Mucosa of descending colon (tissue), 3 donors: ENCODE data around the gene TMEM181. TPM values are rescaled to one million over a fixed set of nuclear protein-coding genes. Genes with fewer than 3 reads are reported as not detected.
"Not testable (repeated sequence)": the region's sequence is repeated elsewhere in the genome, so short reads cannot be mapped to it uniquely, and the experiment has no call there.

Source experiments
- ATAC-seq: fragments of 200-7000 bp; cut with Tn5 transposase; one replicate; pipeline ENCODE4 v1.9.1; 2020; ENCODE audit warnings: mild to moderate bottlenecking, moderate library complexity
- DNase-seq, 3 donors: peaks; one replicate each; pipeline ENCODE4 v3.0.0-alpha.2; 2020
- H3K36me3 ChIP-seq: fragments of 200-600 bp; one replicate; pipeline ENCODE4 v1.8.0; 2021; ENCODE audit warnings: low read depth, mild to moderate bottlenecking
- H3K4me1 ChIP-seq: fragments of 200-600 bp; one replicate; pipeline ENCODE4 v1.8.0; 2021; ENCODE audit warnings: low read depth, mild to moderate bottlenecking
- H3K4me3 ChIP-seq: fragments of 200-600 bp; one replicate; pipeline ENCODE4 v1.8.0; 2021; ENCODE audit warnings: mild to moderate bottlenecking
- H3K9me3 ChIP-seq: fragments of 200-600 bp; one replicate; pipeline ENCODE4 v1.8.0; 2021; ENCODE audit warnings: mild to moderate bottlenecking
- intact Hi-C, 2 donors: fragments of 100-400 bp; cut with DNase I in 1 of 2; cut with micrococcal nuclease in 1 of 2; formaldehyde crosslinking; loops; one replicate each; pipeline versions ENCODE4 v1.11.0 to v1.11.1; 2022; cut with DNase I, micrococcal nuclease
- total RNA-seq, 3 donors: library from RNA; stranded (reverse); fragmentation: NEBNext Ultra II Directional in 2 of 3; extraction: Animal tissue kit (Norgen Biotek cat#: 25700) in 2 of 3; gene quantifications; one replicate each; pipeline versions ENCODE4 v1.2.1 to v1.2.4, GENCODE V29; 2021 to 2023
- TF ChIP-seq, protein P1 (sequence below): fragments of 200-600 bp; IDR thresholded peaks from one replicate; pipeline ENCODE4 v1.8.0; 2022; ENCODE audit warnings: antibody characterized with exemption, mild to moderate bottlenecking
- donor health status: DM: no; HTN: no; CAD: no; lungs with moderate emphysema.
- donor health status: DM: no; HTN: no; CAD: no.
- donor health status: DM: no; HTN: yes; CAD: no.

Gene TMEM181
- total RNA-seq, 3 donors from 2014 or later: 35.7 to 47.8 (median 39.4) TPM

DNA sequence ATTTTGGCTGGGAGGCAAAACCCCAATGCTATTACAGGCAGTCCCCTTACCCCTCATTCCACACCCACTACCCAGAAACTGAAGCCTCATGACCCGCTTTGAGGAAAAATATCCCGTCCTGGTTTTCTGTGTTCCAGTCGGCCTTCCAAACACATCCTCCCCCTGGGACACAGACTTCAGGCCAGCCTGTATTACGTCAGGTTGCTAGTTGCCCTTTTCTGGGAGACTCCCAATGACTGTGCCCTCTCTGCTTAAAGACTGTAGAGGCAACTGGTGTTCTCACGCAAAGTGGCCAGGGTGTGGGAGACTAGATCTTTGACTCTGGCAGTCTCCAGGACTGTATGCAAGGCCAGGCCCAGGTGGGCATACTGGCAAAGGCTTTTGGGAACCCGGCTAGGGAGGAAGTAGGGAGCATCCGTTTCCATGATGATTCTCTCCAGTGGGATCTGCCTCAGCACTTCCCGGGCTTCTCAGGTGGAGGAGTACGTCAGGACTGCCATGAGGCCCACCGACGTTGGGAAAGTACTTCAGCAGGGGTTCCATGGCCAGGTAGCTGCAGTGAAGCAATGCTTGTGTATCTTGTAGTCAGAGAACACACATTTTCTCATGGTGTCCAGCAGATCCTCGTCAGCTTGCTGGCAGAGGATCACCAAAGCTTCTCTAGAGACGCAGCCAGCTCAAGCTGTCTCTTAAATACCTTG, 49.7 kb downstream of the TMEM181 start:
- no peaks in the 10 kb centered on the region for H3K36me3 ChIP-seq
- no peak for ATAC-seq
- TF ChIP-seq, protein P1, sequence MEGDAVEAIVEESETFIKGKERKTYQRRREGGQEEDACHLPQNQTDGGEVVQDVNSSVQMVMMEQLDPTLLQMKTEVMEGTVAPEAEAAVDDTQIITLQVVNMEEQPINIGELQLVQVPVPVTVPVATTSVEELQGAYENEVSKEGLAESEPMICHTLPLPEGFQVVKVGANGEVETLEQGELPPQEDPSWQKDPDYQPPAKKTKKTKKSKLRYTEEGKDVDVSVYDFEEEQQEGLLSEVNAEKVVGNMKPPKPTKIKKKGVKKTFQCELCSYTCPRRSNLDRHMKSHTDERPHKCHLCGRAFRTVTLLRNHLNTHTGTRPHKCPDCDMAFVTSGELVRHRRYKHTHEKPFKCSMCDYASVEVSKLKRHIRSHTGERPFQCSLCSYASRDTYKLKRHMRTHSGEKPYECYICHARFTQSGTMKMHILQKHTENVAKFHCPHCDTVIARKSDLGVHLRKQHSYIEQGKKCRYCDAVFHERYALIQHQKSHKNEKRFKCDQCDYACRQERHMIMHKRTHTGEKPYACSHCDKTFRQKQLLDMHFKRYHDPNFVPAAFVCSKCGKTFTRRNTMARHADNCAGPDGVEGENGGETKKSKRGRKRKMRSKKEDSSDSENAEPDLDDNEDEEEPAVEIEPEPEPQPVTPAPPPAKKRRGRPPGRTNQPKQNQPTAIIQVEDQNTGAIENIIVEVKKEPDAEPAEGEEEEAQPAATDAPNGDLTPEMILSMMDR: no peak

DNA sequence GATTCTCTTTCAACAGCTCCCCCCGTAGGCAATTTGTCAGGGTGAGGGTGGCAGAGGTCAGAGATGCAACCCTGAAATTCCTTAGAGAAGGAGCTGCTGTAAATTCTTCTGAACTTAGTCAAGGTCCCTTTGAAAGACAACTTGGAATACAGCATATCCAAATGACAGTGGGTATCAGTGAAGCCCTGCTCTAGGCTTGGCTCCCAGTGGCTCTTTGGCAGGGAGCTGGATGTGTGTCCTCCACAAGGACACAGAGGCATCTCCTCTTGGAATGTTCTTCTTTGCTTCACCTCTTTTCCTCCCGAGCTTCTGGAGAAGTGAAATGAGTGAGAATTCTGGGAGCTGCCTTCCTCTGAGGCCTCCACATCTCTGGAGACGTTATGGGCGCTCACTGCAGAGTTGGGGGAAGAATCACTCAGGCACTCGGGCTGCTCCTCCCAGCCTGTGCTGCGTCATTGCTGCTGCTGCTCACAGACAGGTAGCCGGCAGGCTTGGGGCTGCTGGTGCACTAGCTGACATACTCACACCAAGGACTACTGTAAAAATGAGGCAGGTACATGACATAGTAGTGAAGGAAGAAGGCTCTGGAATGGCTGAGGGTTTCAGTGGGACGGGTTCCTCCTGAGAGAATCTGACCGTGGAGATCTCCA, 50.6 kb downstream of the TMEM181 start:
- DNase-seq: no peak
- no peaks in the 10 kb centered on the region for H3K36me3 ChIP-seq
- ATAC-seq: no peak
- H3K4me3 ChIP-seq: no peak overlapping the region
- TF ChIP-seq, protein P1: no peak
- intact Hi-C loops: no loop called here
- H3K4me1 ChIP-seq: no peaks in the 10 kb centered on the region
- H3K9me3 ChIP-seq: no peaks in the 10 kb centered on the region

More for the DNA sequence above, 49.7 kb downstream of the TMEM181 start:
- H3K4me1 ChIP-seq: no peaks in the 10 kb centered on the region
- no peak for DNase-seq
- intact Hi-C loops: loop anchor here in 1 of 2 donors (10.0 kb wide), 1 partner anchor 385 kb away; no protein-coding TSS in a partner anchor
- H3K4me3 ChIP-seq: no peak overlapping the region
- no peaks in the 10 kb centered on the region for H3K9me3 ChIP-seq

DNA sequence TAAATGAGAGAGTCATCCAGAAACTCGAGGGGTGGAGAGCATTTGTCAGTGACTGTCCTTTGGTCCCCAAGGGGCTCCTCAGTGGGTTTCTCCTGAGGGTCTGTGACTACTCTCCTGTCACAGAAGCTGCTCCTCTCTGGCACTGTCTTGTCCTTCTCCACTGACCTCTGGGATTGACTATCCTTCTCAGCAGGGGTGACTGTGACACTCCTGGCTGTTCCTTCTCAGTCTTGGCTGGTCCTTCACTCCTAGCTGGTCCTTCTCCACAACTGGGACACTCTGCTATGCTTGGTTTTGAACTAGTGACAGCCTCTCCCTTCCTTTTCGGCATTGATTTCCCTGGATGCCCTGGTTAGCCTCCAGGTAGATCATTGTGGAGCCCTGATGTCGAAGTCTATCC, 51.1 kb downstream of the TMEM181 start:
- ATAC-seq (no peak), DNase-seq (no peak)
- Histone ChIP-seq H3K36me3 (no peaks in the 10 kb centered on the region), H3K4me1 (no peaks in the 10 kb centered on the region), H3K4me3 (no peak overlapping the region), H3K9me3 (no peaks in the 10 kb centered on the region)
- TF ChIP-seq, protein P1: no peak
- intact Hi-C loops: no loop called here

DNA sequence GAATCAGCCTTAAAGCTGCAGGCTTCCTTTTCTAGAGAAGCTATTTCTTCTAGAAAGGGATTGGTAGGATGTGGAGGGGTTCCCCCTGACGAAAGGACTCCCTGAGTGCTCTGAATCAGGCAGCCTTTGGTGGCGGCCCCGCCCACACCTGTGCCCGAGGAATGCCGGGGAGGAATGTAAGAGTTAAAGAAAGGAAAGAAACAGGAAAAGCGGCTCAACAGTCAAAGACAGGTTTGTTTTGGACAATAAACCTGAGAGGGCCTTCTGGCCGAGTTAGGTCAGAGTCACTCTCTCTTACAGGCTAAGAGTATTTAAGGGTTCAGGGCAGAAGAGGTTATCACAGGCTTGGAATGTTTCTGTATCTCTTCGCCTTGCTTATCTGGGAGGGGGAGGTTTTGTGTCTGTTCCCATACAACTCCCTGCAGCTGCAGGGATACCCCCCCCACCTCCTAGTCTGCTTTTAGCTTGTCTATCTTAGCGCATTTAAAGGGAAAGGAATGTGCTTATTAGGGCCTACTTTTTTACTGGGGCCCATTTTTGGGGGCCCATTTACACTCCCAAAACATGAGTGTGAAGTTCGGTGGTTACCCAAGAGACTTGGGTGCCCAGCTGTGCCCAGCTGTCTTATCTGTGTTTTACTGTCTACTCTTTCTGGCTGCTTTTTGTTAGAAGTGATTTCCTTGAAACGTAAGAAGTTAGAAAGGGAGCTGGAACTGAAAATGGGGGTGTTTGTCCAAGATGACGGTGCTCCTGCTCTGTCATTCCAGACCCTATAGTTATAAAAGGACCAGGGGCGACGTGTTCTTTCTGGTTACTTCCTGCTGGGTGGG, 51.9 kb downstream of the TMEM181 start:
- Histone ChIP-seq H3K4me3 (no peak overlapping the region), H3K4me1 (no peaks in the 10 kb centered on the region), H3K36me3 (no peaks in the 10 kb centered on the region), H3K9me3 (no peaks in the 10 kb centered on the region)
- intact Hi-C loops: no loop called here
- ATAC-seq (peak; percentile 56), DNase-seq (no peak)
- TF ChIP-seq, protein P1: no peak

DNA sequence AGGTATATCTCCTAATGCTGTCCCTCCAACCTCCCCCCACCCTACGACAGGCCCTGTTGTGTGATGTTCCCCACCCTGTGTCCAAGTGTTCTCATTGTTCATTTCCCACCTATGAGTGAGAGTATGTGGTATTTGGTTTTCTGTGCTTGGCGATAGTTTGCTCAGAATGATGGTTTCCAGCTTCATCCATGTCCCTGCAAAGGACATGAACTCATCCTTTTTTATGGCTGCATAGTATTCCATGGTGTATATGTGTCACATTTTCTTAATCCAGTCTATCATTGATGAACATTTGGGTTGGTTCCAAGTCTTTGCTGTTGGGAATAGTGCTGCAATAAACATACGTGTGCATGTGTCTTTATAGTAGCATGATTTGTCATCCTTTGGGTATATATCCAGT, 54.7 kb downstream of the TMEM181 start:
- H3K36me3 ChIP-seq, H3K4me1 ChIP-seq, intact Hi-C loops: not testable (repeated sequence)

DNA sequence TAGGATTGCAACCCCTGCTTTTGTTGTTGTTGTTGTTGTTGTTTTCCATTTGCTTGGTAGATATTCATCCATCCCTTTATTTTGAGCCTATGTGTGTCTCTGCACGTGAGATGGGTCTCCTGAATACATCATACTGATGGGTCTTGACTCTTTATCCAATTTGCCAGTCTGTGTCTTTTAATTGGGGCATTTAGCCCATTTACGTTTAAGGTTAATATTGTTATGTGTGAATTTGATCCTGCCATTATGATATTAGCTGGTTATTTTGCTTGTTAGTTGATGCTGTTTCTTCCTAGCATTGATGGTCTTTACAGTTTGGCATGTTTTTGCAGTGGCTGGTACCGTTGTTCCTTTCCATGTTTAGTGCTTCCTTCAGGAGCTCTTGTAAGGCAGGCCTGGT, 58.4 kb downstream of the TMEM181 start:
- ATAC-seq, intact Hi-C loops, H3K4me3 ChIP-seq, H3K9me3 ChIP-seq, DNase-seq, H3K36me3 ChIP-seq, H3K4me1 ChIP-seq: not testable (repeated sequence)

More for the DNA sequence above, 54.7 kb downstream of the TMEM181 start:
- not testable (repeated sequence) for H3K9me3 ChIP-seq, DNase-seq, H3K4me3 ChIP-seq, ATAC-seq
